ENCODE results near the gene PID1.

PID1 gene

DNA sequence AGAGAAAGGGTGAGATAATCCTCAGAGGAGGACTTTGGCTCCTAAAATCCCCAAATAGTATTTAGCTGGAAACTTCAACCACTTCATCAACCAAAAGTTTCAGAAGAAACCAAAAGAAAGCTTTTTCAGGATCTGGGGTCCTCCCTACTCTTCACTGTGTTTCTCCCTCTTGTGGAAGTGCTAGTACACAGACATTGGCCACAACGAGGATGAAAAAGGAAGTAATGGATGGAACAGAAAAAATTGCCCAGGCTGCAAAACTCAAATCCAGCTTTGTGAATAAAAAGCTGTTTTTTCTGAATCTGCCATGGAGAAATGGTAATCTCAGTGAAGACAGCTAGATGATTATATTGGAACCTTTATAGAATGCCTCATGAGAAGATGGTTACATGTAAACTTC, 4.0 kb downstream of the PID1 start:
- intact Hi-C loops (cut with DNase I): no loop called here
- no peak for DNase-seq

DNA sequence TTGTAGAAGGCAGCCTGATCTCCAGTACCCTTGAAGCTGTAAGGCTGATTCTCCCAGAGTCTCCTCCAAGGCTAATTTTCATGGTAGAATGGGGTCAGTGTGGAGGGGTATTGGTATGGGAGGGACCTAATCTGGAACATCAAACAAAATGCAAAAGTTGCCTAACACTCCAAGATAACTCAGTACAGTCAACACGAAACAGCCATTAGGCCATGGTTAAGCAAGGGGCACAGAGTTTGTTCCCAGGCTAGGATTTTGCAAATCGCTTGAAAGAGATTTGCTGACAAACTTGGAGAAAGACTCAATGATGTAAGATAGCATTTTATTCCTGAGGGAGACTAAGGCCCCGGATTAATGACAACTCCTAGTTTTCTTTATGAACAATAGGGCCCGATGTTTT, 5.4 kb downstream of the PID1 start:
- intact Hi-C loops (cut with DNase I): no loop called here
- DNase-seq: no peak

DNA sequence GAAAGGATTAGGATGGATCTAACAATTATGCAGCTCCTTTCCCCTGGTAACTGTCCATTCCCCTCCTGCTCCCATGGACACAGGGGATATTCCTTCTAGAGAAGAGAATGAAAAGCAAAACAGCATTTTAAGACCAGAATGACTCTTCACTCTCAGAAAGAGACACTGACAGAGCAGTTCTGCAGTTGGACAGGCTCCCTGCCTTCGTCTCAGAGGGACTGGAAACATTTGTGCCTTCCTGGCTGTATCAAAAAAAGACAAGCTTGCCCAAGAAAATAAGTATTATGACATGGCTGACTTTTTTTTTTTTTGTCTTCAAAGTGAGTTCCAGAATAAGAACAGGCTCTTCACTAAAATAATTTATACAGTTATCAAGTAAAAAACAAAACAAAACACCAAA, 9.5 kb downstream of the PID1 start:
- intact Hi-C loops (cut with DNase I): no loop called here
- DNase-seq: no peak

DNA sequence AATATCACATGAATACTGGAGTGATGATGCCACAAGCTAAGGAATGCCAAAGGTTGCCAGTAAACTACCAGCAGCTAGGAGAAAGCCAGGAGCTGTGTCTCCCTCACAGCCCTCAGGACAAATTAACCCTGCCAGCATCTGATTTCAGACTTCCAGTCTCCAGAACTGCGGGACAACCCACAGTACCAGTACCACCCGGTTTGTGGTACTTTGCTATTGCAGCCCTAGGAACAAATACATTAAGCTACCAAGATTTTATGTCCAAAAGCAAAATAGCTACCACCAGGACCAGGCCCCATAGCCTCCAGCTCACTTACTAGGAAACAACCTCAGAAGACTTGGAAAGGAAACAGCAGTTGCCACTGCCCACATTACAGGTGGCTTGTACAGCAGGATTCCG, 10.0 kb downstream of the PID1 start:
- intact Hi-C loops (cut with DNase I): no loop called here
- no peak for DNase-seq

DNA sequence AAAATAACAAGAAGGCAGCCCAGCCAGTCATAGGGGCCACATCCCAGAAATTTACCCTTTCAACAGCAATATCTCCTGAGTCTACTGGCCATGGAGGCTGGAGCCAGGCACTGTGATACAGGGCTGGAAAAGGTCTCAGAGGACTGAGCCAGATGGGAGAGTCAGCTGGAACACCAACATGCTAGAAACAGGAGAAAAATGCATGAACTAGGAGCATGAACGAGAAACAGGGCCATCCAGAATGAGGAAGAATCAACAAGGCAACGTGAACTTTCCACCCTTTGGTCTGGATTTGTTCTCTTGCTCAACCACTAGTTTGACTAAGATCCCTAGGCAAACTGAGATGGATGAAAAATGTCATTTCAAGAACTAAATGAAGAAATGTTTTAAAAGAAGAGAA, 13.1 kb downstream of the PID1 start:
- no peak for DNase-seq
- intact Hi-C loops (cut with DNase I): no loop called here

DNA sequence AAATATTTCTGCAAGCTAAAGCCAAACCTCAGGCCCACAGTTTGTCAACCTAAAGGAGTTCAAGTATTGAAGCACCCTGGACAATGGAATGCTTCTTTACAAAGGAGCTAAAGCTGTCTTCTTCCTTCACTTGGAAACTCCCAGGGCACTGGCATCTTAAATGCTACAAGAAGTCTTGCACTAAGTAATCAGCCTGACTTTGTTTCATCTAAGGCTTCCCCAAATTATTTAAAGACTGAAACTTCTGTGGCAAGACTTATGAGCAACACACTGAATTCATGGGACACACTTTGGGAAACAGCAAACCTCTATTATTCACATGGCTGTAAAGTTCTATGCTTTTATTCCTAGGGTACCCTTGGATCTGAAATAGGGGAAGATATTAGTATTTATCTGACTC, 14.7 kb downstream of the PID1 start:
- DNase-seq: no peak
- intact Hi-C loops (cut with DNase I): no loop called here

DNA sequence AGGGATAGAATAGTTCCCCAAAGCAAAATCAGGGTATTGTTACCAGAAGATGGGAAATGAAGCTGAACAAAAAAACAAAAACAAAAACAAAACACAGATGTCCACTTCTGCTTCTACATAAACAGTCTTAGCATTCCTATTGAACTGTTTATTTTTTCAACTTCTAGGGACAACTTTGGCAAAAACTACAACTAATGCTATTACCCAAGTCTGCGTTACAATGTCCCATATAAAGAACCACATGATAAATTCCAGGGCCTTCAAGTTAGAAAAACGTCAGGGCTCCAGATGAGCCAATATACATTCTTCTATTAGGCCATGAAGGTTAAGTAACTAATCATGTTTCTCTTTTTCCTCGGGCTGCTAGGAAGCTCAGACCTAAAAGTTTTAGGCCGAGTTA, 16.9 kb downstream of the PID1 start:
- intact Hi-C loops (cut with DNase I): no loop called here
- DNase-seq: no peak

DNA sequence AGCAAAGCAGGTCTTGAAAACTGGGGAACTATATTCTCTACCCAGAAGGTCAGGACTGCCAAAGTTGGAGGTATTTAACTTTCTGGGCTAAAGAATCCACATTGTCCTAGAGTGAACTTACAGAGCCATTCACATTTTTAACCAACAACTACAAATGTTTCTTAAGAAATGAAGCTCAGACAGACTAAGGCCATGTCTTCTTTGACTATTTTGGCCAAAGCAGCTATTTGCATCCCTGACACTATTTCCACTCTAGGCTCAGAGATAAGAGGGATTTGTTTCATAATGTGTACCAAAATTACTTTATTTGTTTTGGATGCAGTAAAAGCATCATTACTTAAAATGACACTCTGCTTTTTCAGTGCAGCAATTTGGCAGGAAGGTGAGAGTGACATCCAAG, 18.1 kb downstream of the PID1 start:
- intact Hi-C loops (cut with DNase I): no loop called here
- no peak for DNase-seq

DNA sequence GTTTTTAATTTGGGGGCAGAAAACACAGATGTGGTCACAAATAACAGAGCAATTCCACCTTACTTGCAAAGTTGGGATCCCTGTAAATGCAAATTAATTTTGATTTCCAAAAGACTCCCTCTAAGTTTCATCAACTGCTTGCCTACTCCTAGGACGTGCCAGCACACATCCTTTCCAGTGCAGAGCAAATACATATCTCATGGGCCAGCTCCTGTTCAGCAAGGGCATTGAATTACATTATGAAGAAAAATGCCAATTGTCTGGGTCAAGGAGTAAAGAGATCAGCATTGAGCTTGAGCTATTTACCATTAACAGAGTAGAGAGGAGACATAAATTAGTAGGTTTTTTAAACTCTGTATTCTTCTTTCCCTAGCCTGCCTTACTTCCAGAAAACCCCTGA, 18.8 kb downstream of the PID1 start:
- no peak for DNase-seq
- intact Hi-C loops (cut with DNase I): no loop called here

DNA sequence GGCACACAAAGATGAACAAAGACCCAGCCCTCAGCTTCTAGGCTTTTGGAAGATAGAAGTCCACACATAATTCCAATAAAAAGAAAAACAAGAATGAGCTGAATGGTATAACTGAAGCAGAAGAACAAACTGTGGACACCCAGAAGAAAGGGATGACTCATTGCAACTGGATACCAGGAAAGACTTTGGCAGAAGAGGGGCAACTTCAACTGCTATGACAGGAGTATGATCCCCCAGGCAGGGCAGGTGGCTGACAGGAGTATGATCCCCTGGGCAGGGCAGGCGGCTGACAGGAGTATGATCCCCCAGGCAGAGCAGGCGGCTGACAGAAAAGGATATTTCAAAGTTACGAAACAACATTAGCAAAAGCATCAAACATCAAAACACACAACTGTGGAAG, 21.6 kb downstream of the PID1 start:
- intact Hi-C loops (cut with DNase I): no loop called here
- DNase-seq: no peak

DNA sequence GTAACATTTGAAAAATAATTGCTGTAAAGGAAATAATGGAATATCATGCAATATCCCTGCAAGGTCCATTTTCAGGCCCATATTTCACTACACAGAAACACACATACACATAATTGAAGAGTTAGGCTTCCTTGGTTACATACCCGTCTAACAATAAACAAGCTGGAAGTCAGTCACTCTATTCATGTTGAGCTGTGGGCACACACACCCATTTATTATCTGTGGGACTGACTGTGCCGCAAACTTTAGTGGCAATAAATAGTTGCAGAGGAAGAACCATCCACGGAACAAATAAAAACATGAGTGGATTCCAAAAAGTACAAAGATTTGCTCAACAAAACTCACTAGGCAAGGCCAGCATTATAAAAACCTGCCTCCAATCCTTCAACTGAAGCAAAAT, 24.8 kb downstream of the PID1 start:
- intact Hi-C loops (cut with DNase I): no loop called here
- no peak for DNase-seq

DNA sequence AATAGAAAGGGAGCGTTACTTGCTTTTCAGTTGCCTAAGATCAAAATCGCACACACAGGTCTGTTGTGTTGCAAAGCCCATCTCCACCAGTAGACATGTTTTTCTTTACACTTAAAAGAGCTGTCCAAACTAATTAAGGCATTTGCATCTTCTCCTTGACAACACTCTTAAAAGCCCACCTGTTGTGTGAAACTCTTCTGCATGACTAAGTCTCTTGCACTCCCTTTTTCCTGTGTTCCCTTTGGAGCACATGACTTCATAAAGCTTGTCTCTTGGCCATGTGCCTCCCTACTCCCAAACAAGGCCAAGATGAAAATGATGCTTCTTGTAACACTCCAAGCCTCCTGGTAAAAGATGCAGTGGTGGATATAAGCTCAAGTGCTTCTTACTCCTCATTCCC, 26.1 kb downstream of the PID1 start:
- intact Hi-C loops (cut with DNase I): no loop called here
- DNase-seq: no peak

DNA sequence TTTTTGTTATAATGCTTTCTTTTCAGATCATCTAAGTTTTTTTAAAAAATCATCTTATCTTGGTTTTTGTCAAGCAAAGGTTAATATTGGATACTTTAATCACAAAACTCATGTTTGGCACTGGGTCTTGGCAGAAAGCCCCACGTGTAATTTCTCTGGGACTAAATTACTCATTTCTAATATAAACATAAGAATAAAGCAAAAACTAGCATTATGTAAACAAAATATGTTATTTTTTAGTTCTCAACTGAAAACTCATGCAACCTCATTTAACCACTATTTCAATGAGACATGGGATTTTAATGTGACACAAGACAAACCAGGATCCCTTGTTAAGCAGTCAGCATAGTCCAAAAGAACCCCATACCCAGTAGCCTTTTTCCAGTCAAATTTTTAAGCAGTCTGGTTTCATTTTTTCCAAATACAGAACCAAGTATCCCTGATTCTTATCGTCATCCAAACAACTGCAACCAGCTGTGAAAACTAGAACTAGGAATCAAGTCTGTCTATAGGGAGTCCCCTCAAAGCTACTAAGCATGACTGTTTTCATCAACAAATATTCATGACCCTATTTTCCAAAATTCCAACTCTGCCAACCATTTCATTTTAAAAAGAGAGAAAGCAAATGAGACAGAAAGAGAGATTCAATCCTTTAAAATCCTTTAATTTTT, 27.1 kb downstream of the PID1 start:
- intact Hi-C loops (cut with DNase I): no loop called here

DNA sequence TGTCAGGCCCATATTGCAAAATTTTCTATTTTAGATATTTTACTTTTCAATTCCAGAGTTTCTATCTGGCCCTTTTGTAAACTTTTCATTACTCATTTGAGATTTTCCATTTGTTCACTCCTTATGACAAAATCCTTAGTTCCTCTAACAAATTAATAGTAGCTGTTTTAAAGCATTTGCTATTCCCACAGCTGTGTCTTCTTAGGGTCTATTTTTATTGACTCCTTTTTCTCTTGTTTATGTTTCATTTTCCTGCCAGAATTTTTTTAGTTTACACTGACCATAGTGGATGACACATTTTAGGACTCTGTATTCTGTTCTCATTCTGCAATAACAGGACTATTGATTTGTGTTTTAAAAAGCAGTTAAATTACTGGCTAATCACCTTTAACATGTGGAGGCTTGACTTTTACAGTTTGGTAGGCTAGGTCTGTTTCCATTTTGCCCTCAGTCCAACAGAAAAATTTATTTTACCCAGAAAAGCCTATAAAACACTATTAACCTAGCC, 30.0 kb downstream of the PID1 start:
- intact Hi-C loops (cut with DNase I): no loop called here
- DNase-seq: no peak

More for the DNA sequence above, 27.1 kb downstream of the PID1 start:
- no peak for DNase-seq

DNA sequence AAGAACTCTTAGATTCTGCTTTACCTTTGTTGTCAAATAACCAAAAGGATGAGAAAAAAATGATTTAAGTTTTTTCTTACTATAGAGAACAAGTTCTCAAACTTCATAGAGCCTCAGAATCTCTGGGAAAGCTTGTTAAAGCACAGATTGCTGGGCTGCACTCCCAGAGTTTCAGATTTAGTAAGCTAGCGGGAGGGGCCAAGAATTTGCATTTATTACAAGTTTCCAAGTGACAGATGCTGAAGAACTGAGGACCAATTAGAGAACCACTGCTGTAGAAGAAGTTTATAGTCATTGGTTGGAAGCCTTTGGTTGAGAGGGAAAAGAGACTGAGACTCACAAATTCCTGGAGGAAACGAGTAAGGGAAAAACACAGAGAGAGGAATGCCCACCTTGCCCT, 32.1 kb downstream of the PID1 start:
- intact Hi-C loops (cut with DNase I): no loop called here
- no peak for DNase-seq

DNA sequence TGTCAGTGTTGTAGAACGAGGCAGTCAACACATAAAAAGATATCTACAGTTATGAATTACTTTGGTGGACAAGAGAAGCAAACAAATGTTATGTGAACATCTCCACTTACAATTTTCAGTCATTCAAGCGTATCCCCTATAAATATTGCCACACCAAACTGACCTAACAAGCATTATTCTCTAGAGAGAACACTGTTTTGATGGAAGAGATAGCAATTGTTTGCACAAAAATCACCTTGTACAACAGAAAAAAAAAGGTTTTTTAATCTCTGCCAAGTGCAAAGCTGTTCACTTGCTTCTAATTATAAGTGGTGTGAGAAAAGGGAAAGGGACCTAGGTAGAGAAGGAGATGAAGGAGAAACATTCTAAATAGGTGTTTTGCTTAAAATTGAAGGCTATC, 33.8 kb downstream of the PID1 start:
- intact Hi-C loops (cut with DNase I): no loop called here
- DNase-seq: no peak

DNA sequence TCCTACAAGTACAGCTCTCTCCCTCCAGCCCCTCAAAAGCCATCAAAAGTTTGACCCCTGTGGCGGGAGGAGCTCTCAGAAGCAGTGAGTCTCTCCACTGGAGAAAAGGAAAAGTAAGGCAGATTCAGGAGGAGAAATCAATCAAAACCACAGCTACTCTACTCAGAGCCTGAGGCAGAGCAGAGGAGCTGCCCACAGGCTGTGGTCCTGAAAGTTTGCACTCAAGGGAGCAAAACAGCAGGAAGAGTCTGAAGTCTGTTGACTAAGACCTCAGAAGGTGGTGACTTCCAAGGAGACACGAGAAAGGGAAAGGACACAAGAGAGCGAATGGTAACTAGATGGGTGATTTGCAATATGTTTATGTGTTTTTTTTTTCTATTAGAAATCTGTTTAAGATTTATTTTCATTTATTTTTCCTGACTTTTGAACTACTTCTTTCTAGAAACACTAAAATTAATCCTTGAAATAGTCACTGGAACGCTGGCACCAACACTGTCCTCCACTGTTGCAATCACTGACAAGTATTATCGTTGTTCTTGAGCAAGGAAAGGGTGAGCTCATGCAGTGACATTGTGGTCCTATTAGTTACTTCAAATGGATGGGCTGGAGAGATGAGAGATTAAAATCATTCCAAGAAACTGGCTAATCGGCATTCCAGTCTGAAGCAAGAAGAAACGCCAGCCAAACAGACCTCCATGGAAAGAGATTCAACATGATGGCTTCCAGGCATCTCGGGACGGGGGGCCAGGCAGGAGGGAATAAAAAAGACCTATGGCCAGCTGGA, 35.8 kb downstream of the PID1 start:
- intact Hi-C loops (cut with DNase I): no loop called here
- DNase-seq: no peak

DNA sequence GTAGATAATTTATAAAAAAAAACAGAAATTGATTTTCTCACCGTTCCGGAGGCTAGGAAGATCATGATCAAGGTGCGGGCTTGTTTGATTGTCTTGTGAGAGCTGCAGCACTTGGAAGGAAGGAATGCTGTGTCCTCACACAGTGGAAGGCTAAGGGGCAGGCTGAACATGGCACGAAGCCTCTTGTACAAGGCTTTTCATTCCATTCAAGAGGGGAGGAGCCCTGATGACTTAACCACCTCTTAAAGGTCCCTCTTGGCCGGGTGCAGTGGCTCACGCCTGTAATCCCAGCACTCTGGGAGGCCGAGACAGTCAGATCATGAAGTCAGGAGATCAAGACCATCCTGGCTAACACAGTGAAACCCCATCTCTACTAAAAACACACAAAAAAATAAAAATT, 39.2 kb downstream of the PID1 start:
- no peak for DNase-seq
- intact Hi-C loops (cut with DNase I): no loop called here

DNA sequence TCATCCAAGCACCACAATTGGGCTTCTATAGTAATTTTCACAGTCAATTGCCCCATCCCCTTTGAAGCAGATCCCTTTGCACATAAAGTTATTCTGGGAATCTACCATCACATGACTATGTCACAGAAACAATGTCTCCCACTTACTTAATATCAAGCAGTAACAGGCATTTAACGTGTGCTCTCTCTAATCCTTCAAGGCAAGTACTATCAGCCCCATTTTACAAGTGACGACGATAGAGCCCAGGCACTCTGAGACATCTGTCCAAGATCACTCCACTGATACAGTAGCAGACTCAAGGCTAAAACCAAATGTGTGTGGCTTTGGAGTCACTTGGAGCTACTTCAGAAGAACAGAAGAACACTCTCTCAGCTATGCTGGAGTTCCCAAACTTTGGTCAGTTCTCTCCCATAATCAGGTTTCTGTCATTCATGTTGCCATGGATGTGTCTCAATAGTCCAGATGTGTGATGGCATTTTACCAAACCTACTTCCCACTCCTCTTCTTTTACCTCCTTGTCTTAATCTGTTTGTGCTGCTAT, 39.7 kb downstream of the PID1 start:
- intact Hi-C loops (cut with DNase I): no loop called here

DNA sequence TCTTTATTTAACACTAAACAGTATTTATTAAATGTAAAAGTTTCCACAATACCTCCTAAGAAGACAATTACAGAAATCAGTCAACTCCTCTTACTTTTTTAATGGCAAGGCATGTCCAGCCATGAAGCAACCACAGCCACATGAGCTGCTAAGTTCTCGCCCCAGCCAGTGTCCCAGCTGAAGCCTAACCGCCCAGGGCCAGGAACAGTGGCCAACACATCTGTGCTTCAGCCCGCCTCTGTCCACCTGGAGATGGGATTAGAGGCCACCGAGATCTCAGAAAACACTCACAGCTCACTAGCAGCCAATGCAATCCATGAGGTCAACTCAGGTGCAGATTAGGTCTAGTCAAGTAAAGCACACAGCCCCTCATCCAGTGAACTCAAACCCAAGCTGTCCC, 40.2 kb downstream of the PID1 start:
- intact Hi-C loops (cut with DNase I): no loop called here
- DNase-seq: no peak

More for the DNA sequence above, 39.7 kb downstream of the PID1 start:
- no peak for DNase-seq

DNA sequence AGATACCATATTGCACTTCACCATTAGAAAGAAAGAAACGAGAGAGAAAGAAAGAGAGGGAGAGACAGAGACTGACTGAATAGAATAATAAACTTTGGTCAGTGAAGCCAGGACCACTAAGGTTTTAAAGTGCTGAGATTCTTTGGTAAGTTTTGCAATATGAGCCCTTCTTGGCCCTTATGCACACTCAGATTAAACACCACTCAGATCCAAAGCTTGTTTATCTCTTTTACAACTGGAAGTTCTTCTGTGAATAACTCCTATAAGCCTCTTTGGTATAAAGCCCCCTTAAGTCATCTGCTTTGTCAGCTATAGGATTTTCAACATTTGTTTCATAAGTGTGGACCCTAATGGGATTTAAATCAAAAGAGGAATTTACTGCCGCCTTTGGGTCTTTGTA, 40.8 kb downstream of the PID1 start:
- no peak for DNase-seq
- intact Hi-C loops (cut with DNase I): no loop called here

All from head of caudate nucleus (tissue), 42 donors.